ENCODE measurements around the gene FBXL7.

The FBXL7 gene

DNA sequence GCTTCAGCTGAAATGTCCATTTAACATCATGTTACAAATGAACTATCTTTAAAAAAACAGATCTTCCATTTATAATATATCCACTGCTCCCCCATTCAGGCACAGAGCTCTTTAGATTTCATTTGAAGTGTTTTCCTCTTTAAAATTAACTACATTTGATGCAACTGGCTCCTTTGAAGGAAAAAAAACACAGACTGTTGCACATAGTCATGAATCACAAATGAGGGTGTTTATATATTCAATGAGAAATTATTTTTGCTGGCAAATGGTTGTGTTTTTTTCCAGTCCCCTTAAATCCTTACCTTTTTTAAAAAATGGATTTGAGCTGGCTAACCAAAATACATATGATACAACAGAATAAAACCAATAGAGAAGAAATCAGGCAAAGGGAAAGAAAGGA, 240.4 kb downstream of the FBXL7 start:
- H3K27ac ChIP-seq (ENCODE audit: low read length): no peak overlapping the region
- H3K79me2 ChIP-seq (ENCODE audit: insufficient read depth, low read length): no peaks in the 10 kb centered on the region
- no peaks in the 10 kb centered on the region for H4K20me1 ChIP-seq (ENCODE audit: insufficient read depth, low read length)
- no peak overlapping the region for H3K4me3 ChIP-seq (ENCODE audit: low read depth in 1 of 2, low read length in 2 of 2)
- no peaks in the 10 kb centered on the region; the same call in 1 of the 2 replicates for H3K36me3 ChIP-seq (ENCODE audit: insufficient read depth, low read length)
- peaks cover 14% of the 10 kb centered on the region for H3K9me3 ChIP-seq (ENCODE audit: insufficient read depth, low read length, severe bottlenecking)
- H3K9ac ChIP-seq (ENCODE audit: low read depth, low read length): no peak overlapping the region
- no peaks in the 10 kb centered on the region for H3K4me1 ChIP-seq (ENCODE audit: insufficient read depth, low read length)
- no peaks in the 10 kb centered on the region for H3K27me3 ChIP-seq (ENCODE audit: insufficient read depth, low read length, poor library complexity)
- no peak for TF ChIP-seq EZH2 (IDR thresholded peaks at IDR 0.05; ENCODE audit: borderline replicate concordance, low read depth, low read length, severe bottlenecking)
- TF ChIP-seq, protein P1, sequence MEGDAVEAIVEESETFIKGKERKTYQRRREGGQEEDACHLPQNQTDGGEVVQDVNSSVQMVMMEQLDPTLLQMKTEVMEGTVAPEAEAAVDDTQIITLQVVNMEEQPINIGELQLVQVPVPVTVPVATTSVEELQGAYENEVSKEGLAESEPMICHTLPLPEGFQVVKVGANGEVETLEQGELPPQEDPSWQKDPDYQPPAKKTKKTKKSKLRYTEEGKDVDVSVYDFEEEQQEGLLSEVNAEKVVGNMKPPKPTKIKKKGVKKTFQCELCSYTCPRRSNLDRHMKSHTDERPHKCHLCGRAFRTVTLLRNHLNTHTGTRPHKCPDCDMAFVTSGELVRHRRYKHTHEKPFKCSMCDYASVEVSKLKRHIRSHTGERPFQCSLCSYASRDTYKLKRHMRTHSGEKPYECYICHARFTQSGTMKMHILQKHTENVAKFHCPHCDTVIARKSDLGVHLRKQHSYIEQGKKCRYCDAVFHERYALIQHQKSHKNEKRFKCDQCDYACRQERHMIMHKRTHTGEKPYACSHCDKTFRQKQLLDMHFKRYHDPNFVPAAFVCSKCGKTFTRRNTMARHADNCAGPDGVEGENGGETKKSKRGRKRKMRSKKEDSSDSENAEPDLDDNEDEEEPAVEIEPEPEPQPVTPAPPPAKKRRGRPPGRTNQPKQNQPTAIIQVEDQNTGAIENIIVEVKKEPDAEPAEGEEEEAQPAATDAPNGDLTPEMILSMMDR (IDR thresholded peaks at IDR 0.05; ENCODE audit: borderline replicate concordance, extremely low read depth, low read length, poor library complexity, severe bottlenecking): no peak
- DNase-seq: no peak
- H2AFZ ChIP-seq (ENCODE audit: low read depth, low read length): no peak overlapping the region
- H3K4me2 ChIP-seq (ENCODE audit: insufficient read depth, low read length): no peak overlapping the region
- ATAC-seq (ENCODE audit: insufficient read depth, low read depth): no peak

DNA sequence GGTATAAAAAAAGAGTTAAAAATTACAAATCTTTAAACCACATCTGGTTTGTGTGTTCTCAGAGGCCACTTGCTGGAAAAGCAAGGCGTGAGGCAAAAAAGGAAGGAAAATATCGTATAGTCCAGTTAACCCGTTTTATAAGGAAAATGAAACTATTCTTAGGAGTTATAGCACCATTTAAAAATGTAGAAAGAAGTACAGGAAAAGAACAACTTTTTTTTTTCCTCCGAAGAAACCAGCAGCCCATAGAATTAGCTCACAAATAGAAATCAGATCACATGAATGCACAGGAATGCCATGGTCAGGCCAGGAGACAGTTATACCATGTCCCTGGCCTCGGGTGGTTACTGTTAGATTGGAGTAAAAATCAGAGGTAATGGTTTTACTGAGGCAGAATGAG, 241.6 kb downstream of the FBXL7 start:
- no peak for ATAC-seq (ENCODE audit: insufficient read depth, low read depth)
- peaks cover 14% of the 10 kb centered on the region for H3K9me3 ChIP-seq (ENCODE audit: insufficient read depth, low read length, severe bottlenecking)
- no peak overlapping the region for H3K4me3 ChIP-seq (ENCODE audit: low read depth in 1 of 2, low read length in 2 of 2)
- H2AFZ ChIP-seq (ENCODE audit: low read depth, low read length): no peak overlapping the region
- H3K36me3 ChIP-seq (ENCODE audit: insufficient read depth, low read length): no peaks in the 10 kb centered on the region; the same call in 1 of the 2 replicates
- no peak for TF ChIP-seq EZH2 (IDR thresholded peaks at IDR 0.05; ENCODE audit: borderline replicate concordance, low read depth, low read length, severe bottlenecking)
- TF ChIP-seq, protein P1 (IDR thresholded peaks at IDR 0.05; ENCODE audit: borderline replicate concordance, extremely low read depth, low read length, poor library complexity, severe bottlenecking): no peak
- no peaks in the 10 kb centered on the region for H3K79me2 ChIP-seq (ENCODE audit: insufficient read depth, low read length)
- no peak overlapping the region for H3K27ac ChIP-seq (ENCODE audit: low read length)
- H3K4me2 ChIP-seq (ENCODE audit: insufficient read depth, low read length): no peak overlapping the region
- no peak for DNase-seq
- no peaks in the 10 kb centered on the region for H4K20me1 ChIP-seq (ENCODE audit: insufficient read depth, low read length)
- H3K27me3 ChIP-seq (ENCODE audit: insufficient read depth, low read length, poor library complexity): no peaks in the 10 kb centered on the region
- H3K4me1 ChIP-seq (ENCODE audit: insufficient read depth, low read length): no peaks in the 10 kb centered on the region
- H3K9ac ChIP-seq (ENCODE audit: low read depth, low read length): no peak overlapping the region

DNA sequence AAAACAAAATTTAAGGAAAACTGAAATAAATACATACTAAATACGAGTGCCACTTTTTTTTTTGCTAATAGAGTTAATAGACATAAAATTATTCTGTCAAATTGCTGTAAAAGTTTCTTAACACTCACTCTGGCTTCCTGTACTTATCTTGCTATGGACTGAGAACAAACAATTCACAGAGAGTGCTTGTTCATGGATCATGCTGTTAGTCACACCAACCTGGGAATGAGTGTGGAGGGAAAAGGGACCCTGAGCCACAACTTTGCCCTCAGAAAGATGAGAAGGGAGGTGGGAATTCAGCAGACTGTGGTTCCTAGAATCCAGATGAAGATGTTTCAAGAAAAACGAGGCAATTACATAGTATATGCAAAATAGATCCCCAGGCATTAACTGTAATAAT, 246.9 kb downstream of the FBXL7 start:
- DNase-seq (no peak), ATAC-seq (ENCODE audit: insufficient read depth, low read depth) (no peak)
- Histone ChIP-seq H2AFZ (ENCODE audit: low read depth, low read length) (no peak overlapping the region), H3K4me2 (ENCODE audit: insufficient read depth, low read length) (no peak overlapping the region), H4K20me1 (ENCODE audit: insufficient read depth, low read length) (no peaks in the 10 kb centered on the region), H3K9me3 (ENCODE audit: insufficient read depth, low read length, severe bottlenecking) (peaks cover 14% of the 10 kb centered on the region), H3K27ac (ENCODE audit: low read length) (no peak overlapping the region), H3K4me1 (ENCODE audit: insufficient read depth, low read length) (no peaks in the 10 kb centered on the region), H3K9ac (ENCODE audit: low read depth, low read length) (no peak overlapping the region), H3K36me3 (ENCODE audit: insufficient read depth, low read length) (no peaks in the 10 kb centered on the region; the same call in 1 of the 2 replicates), H3K27me3 (ENCODE audit: insufficient read depth, low read length, poor library complexity) (no peaks in the 10 kb centered on the region), H3K4me3 (ENCODE audit: low read depth in 1 of 2, low read length in 2 of 2) (no peak overlapping the region), H3K79me2 (ENCODE audit: insufficient read depth, low read length) (no peaks in the 10 kb centered on the region)
- TF ChIP-seq EZH2 (IDR thresholded peaks at IDR 0.05; ENCODE audit: borderline replicate concordance, low read depth, low read length, severe bottlenecking): no peak
- TF ChIP-seq, protein P1 (IDR thresholded peaks at IDR 0.05; ENCODE audit: borderline replicate concordance, extremely low read depth, low read length, poor library complexity, severe bottlenecking): no peak

DNA sequence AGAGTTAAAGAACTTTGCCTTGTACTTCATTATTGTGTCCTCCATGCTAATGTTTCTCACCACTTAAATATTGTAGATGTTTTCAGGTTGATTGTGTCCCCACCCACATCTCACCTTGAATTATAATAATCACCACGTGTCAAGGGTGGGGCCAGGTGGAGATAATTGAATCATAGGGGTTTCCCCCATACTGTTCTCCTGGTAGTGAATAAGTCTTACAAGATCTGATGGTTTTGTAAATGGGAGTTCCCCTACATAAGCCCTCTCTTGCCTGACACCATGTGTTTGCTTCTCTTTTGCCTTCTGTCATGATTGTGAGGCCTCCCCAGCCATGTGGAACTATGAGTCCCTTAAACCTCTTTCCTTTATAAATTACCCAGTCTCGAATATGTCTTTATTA, 248.3 kb downstream of the FBXL7 start:
- H3K27ac ChIP-seq (ENCODE audit: low read length): no peak overlapping the region
- no peaks in the 10 kb centered on the region; the same call in 1 of the 2 replicates for H3K36me3 ChIP-seq (ENCODE audit: insufficient read depth, low read length)
- ATAC-seq (ENCODE audit: insufficient read depth, low read depth): no peak
- DNase-seq: no peak
- H3K9me3 ChIP-seq (ENCODE audit: insufficient read depth, low read length, severe bottlenecking): peaks cover 8% of the 10 kb centered on the region
- peaks cover 2% of the 10 kb centered on the region; the same call in 1 of the 2 replicates for H3K79me2 ChIP-seq (ENCODE audit: insufficient read depth, low read length)
- TF ChIP-seq EZH2 (IDR thresholded peaks at IDR 0.05; ENCODE audit: borderline replicate concordance, low read depth, low read length, severe bottlenecking): no peak
- TF ChIP-seq, protein P1 (IDR thresholded peaks at IDR 0.05; ENCODE audit: borderline replicate concordance, extremely low read depth, low read length, poor library complexity, severe bottlenecking): no peak
- no peaks in the 10 kb centered on the region for H3K4me1 ChIP-seq (ENCODE audit: insufficient read depth, low read length)
- no peaks in the 10 kb centered on the region for H4K20me1 ChIP-seq (ENCODE audit: insufficient read depth, low read length)
- no peak overlapping the region for H3K4me3 ChIP-seq (ENCODE audit: low read depth in 1 of 2, low read length in 2 of 2)
- no peaks in the 10 kb centered on the region for H3K27me3 ChIP-seq (ENCODE audit: insufficient read depth, low read length, poor library complexity)
- no peak overlapping the region for H3K9ac ChIP-seq (ENCODE audit: low read depth, low read length)
- H2AFZ ChIP-seq (ENCODE audit: low read depth, low read length): no peak overlapping the region
- H3K4me2 ChIP-seq (ENCODE audit: insufficient read depth, low read length): no peak overlapping the region

Measured in DND-41 (cell line).